Measurements from ENCODE around the gene CST8. TPM values are rescaled to one million over a fixed set of nuclear protein-coding genes. Genes with fewer than 3 reads are reported as not detected.

CST8 gene
- total RNA-seq, 1 donor from 2014 or later: not detected

GRCh38 chr20:23533161-23533560 lies 42.2 kb downstream of the CST8 start:
- Histone ChIP-seq H3K9me3 (ENCODE audit: control insufficient read depth in 3 of 3, low read length in 3 of 3) (no peaks in the 10 kb centered on the region), H3K4me3 (ENCODE audit: low read length in 3 of 3) (no peak overlapping the region), H3K36me3 (ENCODE audit: control insufficient read depth in 3 of 3, insufficient read depth in 3 of 3, low read length in 3 of 3) (no peaks in the 10 kb centered on the region)

DNA sequence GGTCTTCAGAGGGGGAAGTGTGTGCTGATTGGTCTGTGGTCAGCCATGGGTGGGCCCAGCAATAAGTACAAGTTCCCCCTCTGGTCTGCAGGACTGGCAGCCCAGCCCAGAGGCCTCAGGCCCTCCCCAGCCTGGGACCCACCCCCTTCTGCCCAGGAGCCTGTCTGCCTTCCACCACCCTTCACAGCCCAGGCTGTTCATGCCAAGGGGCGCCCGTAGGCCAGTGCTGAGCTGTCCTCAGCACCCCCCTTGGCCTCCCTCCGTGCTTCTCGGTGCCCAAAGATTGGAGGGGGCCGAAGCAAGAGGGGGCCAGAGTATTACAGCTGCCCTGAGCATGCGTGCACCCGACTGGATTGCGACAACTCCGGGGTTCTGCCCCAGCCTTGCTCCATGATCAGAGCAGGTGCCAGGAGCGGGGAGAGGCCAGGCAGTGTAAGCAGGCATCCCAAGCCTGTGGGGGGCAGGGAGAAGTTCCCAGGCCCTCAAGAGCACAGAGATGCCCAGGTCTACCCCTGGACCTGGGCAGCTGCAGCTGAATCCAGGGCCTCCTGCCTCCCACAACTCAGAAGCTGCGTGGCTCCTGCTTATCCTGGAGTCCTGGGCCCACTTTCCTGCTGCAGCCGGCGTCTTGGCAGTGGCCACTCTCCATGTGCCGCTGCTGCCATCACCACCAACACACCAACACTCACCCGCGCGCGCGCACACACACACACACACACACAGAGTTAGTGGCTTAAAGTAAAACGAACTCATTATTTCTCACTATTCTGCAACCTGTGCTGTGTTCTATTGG lies 44.1 kb downstream of the CST8 start:
- Histone ChIP-seq H3K9ac (ENCODE audit: low read depth in 1 of 3, low read length in 3 of 3) (no peak overlapping the region), H3K4me1 (ENCODE audit: control insufficient read depth in 3 of 3, insufficient read depth in 3 of 3, low read length in 3 of 3) (no peaks in the 10 kb centered on the region), H3K9me3 (ENCODE audit: control insufficient read depth in 3 of 3, low read length in 3 of 3) (no peaks in the 10 kb centered on the region), H3K36me3 (ENCODE audit: control insufficient read depth in 3 of 3, insufficient read depth in 3 of 3, low read length in 3 of 3) (no peaks in the 10 kb centered on the region), H3K27me3 (ENCODE audit: control insufficient read depth in 3 of 3, insufficient read depth in 3 of 3, low read length in 3 of 3) (peaks cover 0 to 4% (median 0%) of the 10 kb centered on the region in 3 donors), H3K4me3 (ENCODE audit: low read length in 3 of 3) (no peak overlapping the region), H3K27ac (ENCODE audit: low read depth, low read length) (no peak overlapping the region)

More at GRCh38 chr20:23533161-23533560, 42.2 kb downstream of the CST8 start:
- no peaks in the 10 kb centered on the region for H3K4me1 ChIP-seq (ENCODE audit: control insufficient read depth in 3 of 3, insufficient read depth in 3 of 3, low read length in 3 of 3)
- no peak overlapping the region for H3K27ac ChIP-seq (ENCODE audit: low read depth, low read length)
- no peak overlapping the region for H3K9ac ChIP-seq (ENCODE audit: low read depth in 1 of 3, low read length in 3 of 3)
- no peaks in the 10 kb centered on the region for H3K27me3 ChIP-seq (ENCODE audit: control insufficient read depth in 3 of 3, insufficient read depth in 3 of 3, low read length in 3 of 3)

DNA sequence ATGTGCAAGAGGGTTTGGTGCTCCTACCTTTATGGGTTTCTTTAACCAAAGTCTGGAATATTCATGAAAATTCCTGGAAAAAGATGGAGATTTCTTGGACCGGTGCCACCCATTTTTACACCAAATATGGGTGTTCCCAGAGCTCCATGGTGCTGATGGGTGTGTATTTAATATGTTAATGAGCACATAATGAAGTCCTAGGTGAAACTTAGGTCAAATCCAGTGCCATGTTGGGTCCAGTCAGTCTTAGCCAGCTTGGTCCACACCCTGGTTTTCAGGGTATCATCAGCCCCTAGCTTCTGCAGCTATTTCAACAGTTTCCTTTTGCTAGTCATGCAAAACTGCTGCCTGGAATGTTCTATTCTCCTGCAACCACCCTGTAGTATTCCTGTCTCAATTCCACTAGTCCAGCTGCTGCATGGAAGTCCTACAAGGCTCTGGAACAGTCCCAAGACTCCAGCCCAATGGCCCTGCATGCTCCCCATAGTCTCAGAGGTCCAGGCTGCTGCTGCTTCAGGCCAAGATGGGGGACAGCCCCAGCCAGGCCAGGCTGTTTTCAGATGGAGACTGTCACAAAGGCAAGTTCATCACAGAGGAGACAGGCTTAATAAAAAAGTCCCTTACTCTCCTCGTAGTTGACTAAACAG lies 45.5 kb downstream of the CST8 start:
- H3K27ac ChIP-seq (ENCODE audit: low read depth, low read length): no peak overlapping the region
- no peak overlapping the region for H3K4me3 ChIP-seq (ENCODE audit: low read length in 3 of 3)
- no peaks in the 10 kb centered on the region for H3K9me3 ChIP-seq (ENCODE audit: control insufficient read depth in 3 of 3, low read length in 3 of 3)
- H3K4me1 ChIP-seq (ENCODE audit: control insufficient read depth in 3 of 3, insufficient read depth in 3 of 3, low read length in 3 of 3): no peaks in the 10 kb centered on the region
- H3K9ac ChIP-seq (ENCODE audit: low read depth in 1 of 3, low read length in 3 of 3): no peak overlapping the region
- H3K36me3 ChIP-seq (ENCODE audit: control insufficient read depth in 3 of 3, insufficient read depth in 3 of 3, low read length in 3 of 3): no peaks in the 10 kb centered on the region
- peaks cover 0 to 4% (median 0%) of the 10 kb centered on the region in 3 donors for H3K27me3 ChIP-seq (ENCODE audit: control insufficient read depth in 3 of 3, insufficient read depth in 3 of 3, low read length in 3 of 3)

DNA sequence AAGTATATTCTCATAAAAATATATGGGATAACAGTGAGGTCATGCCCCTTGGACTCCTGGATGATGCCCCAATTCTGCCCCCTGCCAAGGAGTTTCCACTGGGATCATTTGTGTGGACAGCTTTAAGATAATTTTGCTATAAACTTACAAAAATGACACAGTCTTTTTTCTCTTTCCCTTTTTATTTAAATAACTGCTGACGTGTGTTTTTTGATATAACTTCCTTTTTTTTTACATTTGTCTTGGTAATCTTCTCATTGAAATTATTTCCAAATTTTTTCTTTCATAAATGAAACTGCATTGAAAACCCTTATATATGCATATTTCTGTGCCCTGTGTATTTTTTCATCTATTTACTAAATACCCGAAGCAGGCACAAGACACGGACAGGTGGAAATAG lies 46.1 kb downstream of the CST8 start:
- no peak overlapping the region for H3K4me3 ChIP-seq (ENCODE audit: low read length in 3 of 3)
- H3K27ac ChIP-seq (ENCODE audit: low read depth, low read length): no peak overlapping the region
- H3K9me3 ChIP-seq (ENCODE audit: control insufficient read depth in 3 of 3, low read length in 3 of 3): no peaks in the 10 kb centered on the region

DNA sequence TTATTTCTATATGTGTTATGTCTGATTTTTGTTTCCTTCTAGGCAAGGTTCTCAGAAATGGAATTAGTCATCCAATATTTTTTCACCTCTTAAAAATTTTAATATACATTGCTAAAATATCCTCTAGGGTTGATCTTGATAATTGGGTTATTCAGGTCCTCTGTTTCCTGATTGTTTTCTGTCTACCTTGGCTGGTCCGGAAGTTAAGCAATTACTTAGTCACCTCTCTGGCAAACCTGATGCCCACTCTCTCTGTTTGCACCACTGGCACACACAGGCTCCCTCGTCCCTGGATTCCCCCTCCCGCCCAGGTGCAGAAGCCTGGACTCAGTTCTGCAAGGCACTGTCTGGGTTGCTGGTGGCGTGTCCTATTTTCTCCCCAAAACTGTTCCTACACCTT lies 49.7 kb downstream of the CST8 start:
- H3K4me1 ChIP-seq (ENCODE audit: control insufficient read depth in 3 of 3, insufficient read depth in 3 of 3, low read length in 3 of 3): no peaks in the 10 kb centered on the region
- peaks cover 0 to 7% (median 4%) of the 10 kb centered on the region in 3 donors for H3K27me3 ChIP-seq (ENCODE audit: control insufficient read depth in 3 of 3, insufficient read depth in 3 of 3, low read length in 3 of 3)

More for the DNA sequence above, 46.1 kb downstream of the CST8 start:
- Histone ChIP-seq H3K27me3 (ENCODE audit: control insufficient read depth in 3 of 3, insufficient read depth in 3 of 3, low read length in 3 of 3) (peaks cover 0 to 4% (median 0%) of the 10 kb centered on the region in 3 donors), H3K9ac (ENCODE audit: low read depth in 1 of 3, low read length in 3 of 3) (no peak overlapping the region), H3K36me3 (ENCODE audit: control insufficient read depth in 3 of 3, insufficient read depth in 3 of 3, low read length in 3 of 3) (no peaks in the 10 kb centered on the region), H3K4me1 (ENCODE audit: control insufficient read depth in 3 of 3, insufficient read depth in 3 of 3, low read length in 3 of 3) (no peaks in the 10 kb centered on the region)

DNA sequence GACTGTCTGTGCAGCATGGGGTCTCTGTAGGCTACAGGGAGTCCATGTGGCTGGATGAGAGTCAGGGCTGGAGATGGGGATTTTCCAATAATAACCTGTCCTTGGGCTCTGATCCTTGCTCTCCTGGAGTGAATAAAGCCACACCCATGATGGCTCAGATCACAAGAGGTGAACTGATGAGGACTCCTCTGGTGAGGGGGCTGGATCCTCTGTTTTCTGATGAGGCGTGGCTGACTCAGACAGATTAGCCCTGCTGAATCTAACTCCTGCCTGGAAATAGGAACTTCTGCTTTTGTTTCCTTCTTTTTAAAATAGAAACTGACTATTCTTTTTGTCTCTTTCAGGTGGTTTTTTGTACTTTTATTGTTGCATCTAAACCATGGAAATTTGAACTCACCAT lies 50.4 kb downstream of the CST8 start:
- Histone ChIP-seq H3K27ac (ENCODE audit: low read depth, low read length) (no peak overlapping the region), H3K4me1 (ENCODE audit: control insufficient read depth in 3 of 3, insufficient read depth in 3 of 3, low read length in 3 of 3) (no peaks in the 10 kb centered on the region), H3K27me3 (ENCODE audit: control insufficient read depth in 3 of 3, insufficient read depth in 3 of 3, low read length in 3 of 3) (peaks cover 0 to 7% (median 4%) of the 10 kb centered on the region in 3 donors), H3K9me3 (ENCODE audit: control insufficient read depth in 3 of 3, low read length in 3 of 3) (no peaks in the 10 kb centered on the region), H3K36me3 (ENCODE audit: control insufficient read depth in 3 of 3, insufficient read depth in 3 of 3, low read length in 3 of 3) (no peaks in the 10 kb centered on the region), H3K9ac (ENCODE audit: low read depth in 1 of 3, low read length in 3 of 3) (no peak overlapping the region), H3K4me3 (ENCODE audit: low read length in 3 of 3) (no peak overlapping the region)

More for the DNA sequence above, 49.7 kb downstream of the CST8 start:
- Histone ChIP-seq H3K4me3 (ENCODE audit: low read length in 3 of 3) (no peak overlapping the region), H3K27ac (ENCODE audit: low read depth, low read length) (no peak overlapping the region), H3K9me3 (ENCODE audit: control insufficient read depth in 3 of 3, low read length in 3 of 3) (no peaks in the 10 kb centered on the region), H3K36me3 (ENCODE audit: control insufficient read depth in 3 of 3, insufficient read depth in 3 of 3, low read length in 3 of 3) (no peaks in the 10 kb centered on the region), H3K9ac (ENCODE audit: low read depth in 1 of 3, low read length in 3 of 3) (no peak overlapping the region)

GRCh38 chr20:23541776-23542175 lies 50.9 kb downstream of the CST8 start:
- H3K4me3 ChIP-seq (ENCODE audit: low read length in 3 of 3): no peak overlapping the region
- peaks cover 0 to 7% (median 4%) of the 10 kb centered on the region in 3 donors for H3K27me3 ChIP-seq (ENCODE audit: control insufficient read depth in 3 of 3, insufficient read depth in 3 of 3, low read length in 3 of 3)
- H3K9me3 ChIP-seq (ENCODE audit: control insufficient read depth in 3 of 3, low read length in 3 of 3): no peaks in the 10 kb centered on the region
- no peak overlapping the region for H3K9ac ChIP-seq (ENCODE audit: low read depth in 1 of 3, low read length in 3 of 3)
- H3K4me1 ChIP-seq (ENCODE audit: control insufficient read depth in 3 of 3, insufficient read depth in 3 of 3, low read length in 3 of 3): no peaks in the 10 kb centered on the region
- H3K27ac ChIP-seq (ENCODE audit: low read depth, low read length): no peak overlapping the region
- no peaks in the 10 kb centered on the region for H3K36me3 ChIP-seq (ENCODE audit: control insufficient read depth in 3 of 3, insufficient read depth in 3 of 3, low read length in 3 of 3)

- no peak overlapping the region for H3K9ac ChIP-seq (ENCODE audit: low read depth in 1 of 3, low read length in 3 of 3)
- peaks cover 0 to 8% (median 4%) of the 10 kb centered on the region in 3 donors for H3K27me3 ChIP-seq (ENCODE audit: control insufficient read depth in 3 of 3, insufficient read depth in 3 of 3, low read length in 3 of 3)
- no peaks in the 10 kb centered on the region for H3K4me1 ChIP-seq (ENCODE audit: control insufficient read depth in 3 of 3, insufficient read depth in 3 of 3, low read length in 3 of 3)
- no peak overlapping the region for H3K4me3 ChIP-seq (ENCODE audit: low read length in 3 of 3)
- no peaks in the 10 kb centered on the region for H3K36me3 ChIP-seq (ENCODE audit: control insufficient read depth in 3 of 3, insufficient read depth in 3 of 3, low read length in 3 of 3)
- H3K27ac ChIP-seq (ENCODE audit: low read depth, low read length): no peak overlapping the region
- H3K9me3 ChIP-seq (ENCODE audit: control insufficient read depth in 3 of 3, low read length in 3 of 3): no peaks in the 10 kb centered on the region
Measured at GRCh38 chr20:23542801-23543200, 51.9 kb downstream of the CST8 start.

DNA sequence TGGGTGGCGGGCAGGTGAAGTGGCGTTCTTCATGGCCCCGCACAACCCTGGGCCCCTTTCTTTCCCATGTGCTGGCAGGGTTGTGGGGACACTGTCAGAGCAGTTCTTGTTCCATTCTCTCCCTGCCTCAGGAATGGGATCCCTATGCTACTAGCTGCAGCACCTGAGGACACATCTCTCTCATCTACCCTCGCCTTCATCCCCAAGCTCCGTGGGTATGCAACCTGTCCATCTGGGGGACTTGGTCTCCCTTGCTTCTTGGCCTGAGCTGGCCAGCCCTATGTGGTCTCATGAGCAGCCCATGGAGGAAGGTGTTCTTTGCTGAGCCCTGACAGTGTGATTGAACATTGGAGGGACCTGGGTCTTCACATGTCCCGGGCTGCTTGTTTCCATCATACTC lies 53.2 kb downstream of the CST8 start:
- H3K9ac ChIP-seq (ENCODE audit: low read depth in 1 of 3, low read length in 3 of 3): no peak overlapping the region

More for the DNA sequence above, 53.2 kb downstream of the CST8 start:
- H3K9me3 ChIP-seq (ENCODE audit: control insufficient read depth in 3 of 3, low read length in 3 of 3): no peaks in the 10 kb centered on the region
- no peaks in the 10 kb centered on the region for H3K4me1 ChIP-seq (ENCODE audit: control insufficient read depth in 3 of 3, insufficient read depth in 3 of 3, low read length in 3 of 3)
- peaks cover 0 to 10% (median 7%) of the 10 kb centered on the region in 3 donors for H3K27me3 ChIP-seq (ENCODE audit: control insufficient read depth in 3 of 3, insufficient read depth in 3 of 3, low read length in 3 of 3)
- no peak overlapping the region for H3K4me3 ChIP-seq (ENCODE audit: low read length in 3 of 3)
- no peaks in the 10 kb centered on the region for H3K36me3 ChIP-seq (ENCODE audit: control insufficient read depth in 3 of 3, insufficient read depth in 3 of 3, low read length in 3 of 3)
- no peak overlapping the region for H3K27ac ChIP-seq (ENCODE audit: low read depth, low read length)
